HG03159 (cell line): ENCODE measurements around the gene REV1.
"Not testable (repeated sequence)": the region's sequence is repeated elsewhere in the genome, so short reads cannot be mapped to it uniquely, and the experiment has no call there.

ENCODE experiments used
- ATAC-seq: cut with Tn5 transposase; IDR thresholded peaks from one replicate; pipeline ENCODE4 v1.9.1; 2021; ENCODE audit warnings: mild to moderate bottlenecking, moderate library complexity; ENCODE audit not compliant: unreplicated experiment

The REV1 gene

DNA sequence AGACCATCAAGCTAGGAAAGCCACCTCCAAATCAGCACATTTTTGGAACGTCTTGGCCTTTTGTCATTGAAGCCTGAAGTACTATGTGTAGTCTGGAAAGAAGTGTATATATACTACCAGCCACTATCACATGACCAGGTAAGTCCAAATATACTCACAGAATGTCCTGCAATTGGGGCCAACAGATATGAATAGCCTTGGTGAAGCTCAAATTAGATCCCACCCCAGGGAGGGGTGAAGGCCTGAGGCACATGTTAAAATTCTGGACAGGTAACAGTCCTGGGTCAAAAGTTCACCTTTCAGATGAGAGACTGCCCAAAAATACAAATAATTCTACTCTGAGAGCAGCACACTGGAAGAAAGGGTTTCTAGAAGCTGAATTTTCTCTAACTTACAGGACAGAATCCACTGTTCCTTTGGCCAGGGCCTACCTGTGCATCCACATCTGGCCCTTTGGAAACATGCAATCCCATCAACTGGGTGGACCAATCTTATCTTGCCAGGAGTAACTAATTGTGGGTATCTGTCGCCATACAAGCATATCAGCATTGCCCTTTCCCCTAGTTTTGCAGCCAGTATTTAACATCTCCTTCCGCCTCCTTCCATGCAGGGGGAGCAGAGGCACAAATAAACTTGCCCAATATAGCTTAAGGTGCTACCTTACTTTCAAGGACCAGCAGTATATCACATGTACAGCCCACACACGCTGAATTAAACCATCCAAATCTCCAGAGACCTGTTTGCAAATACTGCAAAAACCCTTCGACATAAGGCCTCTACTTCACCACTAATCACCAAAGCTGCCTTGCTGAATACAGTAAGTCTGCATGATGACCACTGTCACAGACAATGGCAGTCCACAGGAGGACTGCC is 84.8 kb downstream of the REV1 start:
- ATAC-seq: no peak

DNA sequence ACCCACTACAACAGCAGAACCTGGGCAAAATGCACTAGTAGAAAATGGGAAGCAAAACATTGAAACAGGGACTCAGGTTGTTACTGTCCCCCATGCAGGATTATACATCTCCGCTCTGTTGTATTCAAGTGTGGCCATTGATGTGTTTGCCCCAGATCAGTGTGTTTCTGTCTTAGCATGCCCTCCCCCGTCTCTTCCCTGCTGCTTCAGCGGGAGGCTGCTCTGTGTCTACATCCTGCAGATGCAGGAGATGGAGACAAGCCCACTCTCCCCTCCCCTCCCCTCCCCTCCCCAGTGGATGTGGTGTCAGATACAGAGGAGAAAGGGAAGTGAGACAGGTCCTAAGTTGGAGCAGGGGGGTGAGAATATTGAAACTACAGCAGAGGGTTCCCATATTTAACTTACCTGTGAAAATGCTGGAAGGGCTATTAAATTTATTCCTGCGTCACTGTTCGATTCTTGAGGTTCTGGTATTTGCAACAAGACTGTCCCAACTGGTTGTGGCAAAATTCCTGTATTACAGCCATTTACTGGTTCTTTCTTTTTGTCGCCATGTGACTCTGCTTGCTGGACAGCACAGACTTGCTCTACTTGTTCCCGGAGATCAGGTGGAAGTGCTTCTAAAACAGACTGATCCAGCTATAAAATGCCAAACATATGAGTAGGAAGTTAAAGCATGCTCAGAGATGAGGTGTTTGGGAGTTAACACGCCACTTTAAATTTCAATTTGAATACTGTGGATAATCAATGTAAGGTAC is 85.6 kb downstream of the REV1 start:
- ATAC-seq: no peak

DNA sequence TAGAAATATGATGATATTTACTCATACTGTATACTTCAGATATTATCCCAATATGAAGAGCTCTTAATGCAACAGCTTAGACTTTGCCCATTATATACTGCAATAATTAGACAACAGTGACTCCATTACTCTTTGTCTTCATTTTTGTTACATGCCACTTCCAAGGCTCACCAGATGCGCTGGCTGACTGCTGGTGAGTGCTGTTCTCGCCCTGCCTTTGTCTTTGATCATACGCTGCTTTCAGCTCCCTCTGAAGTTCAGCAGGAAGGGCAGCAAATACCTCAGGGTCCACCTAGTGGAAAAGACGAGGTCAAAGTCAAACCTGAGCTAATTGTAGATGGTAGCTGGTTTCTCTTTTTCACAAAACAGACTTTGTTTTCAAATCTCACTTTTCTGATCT is 86.3 kb downstream of the REV1 start:
- ATAC-seq: no peak

DNA sequence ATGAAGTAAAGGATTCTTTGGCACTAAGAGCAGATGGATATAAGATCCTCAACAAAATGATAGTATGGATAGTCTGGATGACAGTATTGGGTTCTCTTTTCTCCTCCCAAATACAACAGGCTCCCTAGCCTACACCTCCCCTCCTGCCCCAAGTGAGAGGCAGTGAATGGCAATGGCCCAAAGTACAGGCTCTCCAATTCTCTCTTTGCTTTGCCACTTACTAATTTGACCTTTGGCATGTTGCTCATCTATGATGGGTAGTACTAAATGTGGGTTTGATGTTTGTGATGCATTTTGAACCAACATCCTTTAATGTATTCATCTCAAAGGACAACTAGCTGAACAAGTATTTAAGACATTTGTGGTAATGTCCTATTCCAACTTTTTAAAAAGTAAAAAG is 86.7 kb downstream of the REV1 start:
- no peak for ATAC-seq

DNA sequence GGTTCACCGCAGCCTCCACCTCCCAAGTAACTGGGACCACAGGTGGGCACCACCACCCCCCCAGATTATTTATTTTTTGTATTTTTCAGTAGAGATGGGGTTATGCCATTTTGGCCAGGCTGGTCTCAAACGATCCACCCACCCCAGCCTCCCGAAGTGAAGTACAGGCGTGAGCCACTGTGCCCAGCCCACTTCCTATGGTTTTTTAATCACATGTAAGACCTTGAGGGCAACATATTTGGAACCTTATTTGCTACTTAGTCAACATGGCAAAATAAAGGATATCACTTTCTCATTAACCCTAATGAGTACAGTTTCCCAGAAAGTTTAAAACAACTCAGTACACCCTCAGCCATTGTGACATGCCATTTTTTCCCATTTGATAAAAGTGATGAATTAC is 88.0 kb downstream of the REV1 start:
- no peak for ATAC-seq

DNA sequence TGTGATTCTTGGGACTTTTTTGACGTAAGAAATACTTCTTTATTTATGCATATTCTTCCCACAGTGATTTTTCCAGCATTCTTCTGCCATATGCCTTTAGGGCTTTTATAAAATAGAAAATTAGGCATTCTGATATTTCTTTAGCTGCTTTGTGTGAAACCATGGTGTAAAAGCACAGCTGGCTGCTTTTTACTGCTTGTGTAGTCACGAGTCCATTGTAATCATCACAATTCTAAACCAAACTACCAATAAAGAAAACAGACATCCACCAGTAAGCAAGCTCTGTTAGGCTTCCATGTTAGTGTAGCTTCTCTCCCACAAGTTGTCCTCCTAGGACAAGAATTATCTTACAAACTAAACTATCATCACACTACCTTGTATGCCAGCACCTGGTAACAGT is 90.0 kb downstream of the REV1 start:
- no peak for ATAC-seq

DNA sequence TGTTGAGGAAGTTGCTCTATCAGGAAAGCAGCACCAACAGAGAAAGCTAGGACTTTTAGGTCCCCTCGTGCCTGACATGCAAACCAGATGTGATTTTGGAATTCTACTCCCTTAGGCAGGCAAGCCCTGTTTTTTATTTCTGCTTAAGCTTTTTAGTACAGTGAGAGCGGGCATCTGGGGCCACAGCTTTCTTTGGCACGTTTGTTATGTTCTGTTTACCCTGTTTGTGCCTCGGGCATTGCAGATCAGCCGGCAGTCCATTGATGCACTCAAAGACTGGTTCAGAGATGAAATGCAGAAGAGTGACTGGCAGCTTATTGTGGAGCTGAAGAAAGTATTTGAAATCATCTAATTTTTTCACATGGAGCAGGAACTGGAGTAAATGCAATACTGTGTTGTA is 90.8 kb downstream of the REV1 start:
- no peak for ATAC-seq

DNA sequence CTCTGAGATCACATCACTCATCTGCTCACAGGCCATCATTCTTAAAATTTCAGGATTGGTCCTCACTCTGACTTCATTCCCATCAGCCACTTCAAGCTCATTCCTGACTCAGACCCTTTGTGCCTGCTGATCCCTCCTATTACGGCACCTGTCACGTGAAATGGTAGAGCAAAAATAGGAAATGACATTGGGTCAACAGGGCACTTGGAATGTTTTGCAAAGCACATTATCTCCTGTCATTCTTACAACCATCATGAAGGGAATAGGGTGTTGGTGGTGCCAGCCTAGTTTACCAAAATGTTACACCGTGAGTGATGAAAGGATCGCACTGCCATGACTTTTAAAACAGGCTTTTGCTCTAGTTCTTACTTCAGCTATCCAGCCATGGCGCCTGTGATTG is 91.5 kb downstream of the REV1 start:
- ATAC-seq: no peak

DNA sequence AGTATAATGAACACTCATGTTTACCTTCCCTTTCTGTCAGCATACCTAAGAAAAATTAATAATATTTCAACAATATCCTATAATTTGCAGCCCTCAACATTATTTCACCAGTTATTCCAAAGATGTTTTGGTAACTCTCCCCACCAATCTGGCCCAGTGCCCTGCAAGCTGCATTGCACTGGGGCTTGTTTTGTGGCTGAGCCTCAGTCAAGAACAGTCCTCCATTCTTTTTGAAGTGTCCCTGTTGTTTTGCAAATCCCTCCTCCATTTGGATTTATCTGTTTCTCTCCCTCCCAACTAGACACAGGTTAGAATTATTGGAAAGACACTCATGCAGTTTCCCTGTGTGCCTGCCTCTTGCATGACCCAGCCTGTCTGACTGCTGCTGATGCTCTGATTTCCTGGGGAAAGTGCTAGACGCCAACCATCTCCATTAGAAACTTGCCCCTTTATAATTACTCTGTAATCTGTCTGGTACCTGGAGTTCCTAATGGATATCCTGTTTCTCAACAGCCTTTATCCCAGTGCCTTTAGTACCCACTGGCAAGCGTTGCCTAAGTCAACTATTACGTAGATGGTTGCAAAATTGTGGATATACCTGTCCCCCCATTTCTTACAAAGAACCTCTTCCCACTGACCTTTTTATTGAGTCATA is 92.4 kb downstream of the REV1 start:
- ATAC-seq: no peak

DNA sequence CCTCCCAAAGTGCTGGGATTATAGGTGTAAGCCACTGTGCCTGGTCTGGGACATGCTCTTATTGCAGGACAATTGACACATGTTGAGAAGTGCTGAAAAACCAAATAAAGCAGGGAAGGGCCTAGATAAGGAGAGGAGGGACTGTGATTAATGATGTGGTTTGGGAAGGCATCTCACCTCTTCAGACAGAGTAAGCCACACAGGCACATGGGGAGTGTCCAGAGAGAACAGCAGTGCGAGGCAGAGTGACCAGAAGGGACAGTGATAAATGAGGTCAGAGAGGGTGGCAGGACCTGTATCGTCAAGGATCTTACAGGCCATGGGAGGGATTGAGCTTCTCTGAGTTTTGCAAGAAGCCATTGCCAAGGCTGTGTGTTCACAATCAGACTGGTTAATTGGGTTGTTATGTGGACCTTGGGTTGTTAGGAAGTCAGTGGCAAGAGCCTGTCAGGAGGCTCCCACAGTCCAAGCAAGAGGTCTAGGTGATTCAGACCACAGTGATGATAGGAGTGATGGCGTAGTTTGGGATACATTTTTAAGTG is 94.2 kb downstream of the REV1 start:
- no peak for ATAC-seq

DNA sequence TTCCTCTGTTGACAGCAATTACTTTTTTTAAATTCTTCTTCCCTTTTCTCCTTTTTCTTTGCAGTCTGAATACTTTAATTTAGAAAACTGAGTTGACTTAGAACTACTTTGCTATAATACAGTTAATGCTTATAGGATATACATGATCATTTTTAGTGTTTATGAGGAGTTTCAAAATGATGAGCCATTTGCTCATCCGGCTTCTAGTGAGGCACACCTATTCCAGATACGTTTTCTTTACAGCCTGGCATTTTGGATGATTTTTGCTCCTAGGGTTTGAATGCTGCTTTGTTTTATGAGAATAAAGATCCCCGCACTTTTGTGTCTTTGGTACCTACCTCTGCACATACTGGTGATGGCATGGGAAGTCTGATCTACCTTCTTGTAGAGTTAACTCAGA is 99.9 kb downstream of the REV1 start:
- no peak for ATAC-seq

DNA sequence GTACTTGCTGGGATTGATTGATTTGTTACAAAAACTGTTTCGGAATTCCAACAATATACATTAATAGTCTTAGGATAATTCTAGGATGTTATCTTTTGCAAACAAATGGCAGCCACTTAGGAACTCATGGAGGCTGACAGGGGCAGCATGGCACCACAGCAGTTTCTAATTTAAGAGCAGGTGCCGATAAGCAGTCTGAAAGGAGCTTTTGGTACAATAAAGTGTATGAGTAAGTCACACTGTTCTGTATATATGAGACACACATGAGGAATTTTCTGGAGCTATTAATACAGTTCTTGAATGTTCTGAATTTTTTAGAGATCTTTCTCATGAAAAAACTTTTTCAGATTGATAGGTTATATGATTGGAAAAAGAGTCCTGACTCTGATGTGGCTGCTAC is 100.4 kb downstream of the REV1 start:
- ATAC-seq: no peak

DNA sequence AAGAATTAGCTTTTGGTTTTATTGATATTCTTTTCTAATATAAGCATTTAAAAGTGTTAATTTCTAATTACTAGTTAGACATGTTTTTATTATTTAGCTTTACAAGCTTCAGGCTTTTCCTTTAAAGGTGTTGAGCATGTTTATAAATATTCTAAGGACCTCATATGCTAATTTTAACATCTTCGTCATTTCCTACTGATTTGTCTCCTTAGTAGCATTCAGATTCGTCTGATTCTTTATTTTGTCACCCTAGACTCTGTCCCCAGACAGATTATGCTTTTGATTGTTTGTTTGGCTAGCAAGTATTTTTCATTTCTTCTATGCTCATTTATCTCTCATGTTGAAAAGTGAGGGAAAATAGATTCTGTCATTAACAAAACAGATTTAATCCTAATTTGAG is 100.9 kb downstream of the REV1 start:
- no peak for ATAC-seq

DNA sequence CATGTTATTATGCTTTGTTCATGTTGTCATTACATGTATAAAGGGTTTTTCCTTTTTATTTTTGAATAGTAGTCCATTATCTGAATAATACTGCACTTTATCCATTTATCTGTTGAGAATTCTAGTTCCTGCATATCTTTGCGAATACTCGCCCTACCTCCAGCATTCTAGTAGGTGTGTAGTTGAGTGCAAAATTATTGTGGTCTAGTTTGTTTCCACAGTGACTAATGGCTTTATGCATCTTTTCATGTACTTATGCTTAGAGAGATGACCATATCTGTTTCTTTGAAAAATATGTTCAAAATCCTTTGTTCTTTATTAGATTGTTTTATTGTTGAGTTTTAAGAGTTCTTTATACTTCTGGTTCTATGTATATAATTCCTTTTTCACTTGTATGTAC is 103.8 kb downstream of the REV1 start:
- ATAC-seq: no peak

DNA sequence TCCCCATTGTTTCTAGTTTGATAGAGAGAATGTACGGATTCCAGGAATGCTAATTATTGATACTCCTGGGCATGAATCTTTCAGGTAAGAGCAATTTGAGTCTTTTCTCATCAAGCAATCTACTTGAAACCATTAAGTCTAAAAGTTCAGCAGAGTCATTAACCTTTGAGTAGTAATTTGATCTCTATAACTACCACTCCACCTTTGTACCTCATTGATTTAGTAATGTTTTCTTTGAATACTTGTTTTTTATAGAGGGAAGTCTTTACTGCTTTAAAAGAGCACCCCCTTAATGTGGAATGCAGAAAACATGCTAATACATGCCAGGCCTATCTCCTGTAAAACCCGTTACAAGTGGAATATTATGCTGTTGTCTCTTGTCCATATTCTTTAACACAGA is 107.7 kb downstream of the REV1 start:
- ATAC-seq: no peak

DNA sequence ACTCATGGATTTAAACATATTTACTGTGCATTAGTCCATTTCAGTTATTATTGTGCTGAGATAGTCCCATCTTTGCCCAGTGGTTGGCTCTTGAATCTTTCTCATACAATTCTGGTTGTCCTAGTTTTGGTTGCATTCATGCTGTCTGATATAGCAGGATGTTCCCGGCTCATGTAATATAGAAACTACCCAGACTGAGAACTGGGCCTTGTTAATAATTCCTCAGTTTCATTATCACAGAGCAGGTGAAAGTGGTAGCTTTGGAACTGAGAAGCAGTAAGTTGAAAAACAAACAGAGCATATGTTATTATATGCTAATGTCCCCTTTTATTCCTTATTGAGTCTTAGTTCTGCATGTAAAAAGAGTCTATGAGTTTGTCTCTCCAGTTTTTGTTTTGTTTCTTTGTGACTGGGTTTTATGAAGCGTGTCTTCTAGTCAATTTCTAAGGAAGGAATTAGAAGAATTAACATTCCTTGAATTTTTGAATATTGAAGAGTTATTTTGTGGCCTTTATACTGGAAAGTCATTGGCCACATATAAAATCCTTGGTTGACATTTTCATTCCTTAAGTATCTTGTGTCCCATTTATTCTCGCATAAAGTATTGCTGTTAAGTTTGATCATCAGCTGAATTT is 109.3 kb downstream of the REV1 start:
- ATAC-seq: no peak

DNA sequence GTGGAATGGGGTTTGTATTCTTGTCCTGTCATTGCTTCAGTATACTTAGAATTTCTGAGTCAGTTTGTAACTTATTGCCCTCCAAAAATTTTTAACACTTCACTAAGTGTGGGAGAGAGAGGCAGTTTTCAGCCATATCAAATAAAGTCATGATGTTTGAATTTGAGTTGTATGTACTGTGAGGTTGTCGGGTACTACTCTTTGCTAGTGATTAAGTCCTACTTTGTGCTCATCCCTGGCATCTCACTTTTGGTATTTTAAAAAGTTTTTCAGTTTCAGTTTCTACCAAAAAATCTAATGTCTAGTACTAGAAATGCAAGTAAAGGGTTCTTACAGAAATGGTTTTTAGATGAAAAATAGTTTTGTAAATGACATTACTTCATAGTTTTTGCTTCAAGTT is 111.9 kb downstream of the REV1 start:
- no peak for ATAC-seq

DNA sequence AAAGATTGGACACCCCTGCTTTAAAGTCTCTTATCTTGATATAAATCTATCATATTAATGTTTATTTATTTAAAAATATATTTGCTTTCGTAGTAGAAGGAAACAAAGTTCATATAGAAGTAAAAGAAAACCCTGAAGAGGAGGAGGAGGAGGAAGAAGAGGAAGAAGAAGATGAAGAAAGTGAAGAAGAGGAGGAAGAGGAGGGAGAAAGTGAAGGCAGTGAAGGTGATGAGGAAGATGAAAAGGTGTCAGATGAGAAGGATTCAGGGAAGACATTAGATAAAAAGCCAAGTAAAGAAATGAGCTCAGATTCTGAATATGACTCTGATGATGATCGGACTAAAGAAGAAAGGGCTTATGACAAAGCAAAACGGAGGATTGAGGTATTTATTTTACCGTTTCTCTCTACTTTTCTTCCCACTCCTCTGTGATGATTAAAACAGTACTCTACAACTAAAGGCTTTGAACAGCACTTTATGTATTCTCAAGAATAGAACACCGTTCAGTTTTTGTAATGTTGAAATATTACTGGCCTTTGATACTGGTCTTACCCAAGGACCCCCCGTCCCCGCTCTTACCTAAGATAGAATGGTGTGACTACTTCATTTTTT is 113.5 kb downstream of the REV1 start:
- ATAC-seq: no peak

DNA sequence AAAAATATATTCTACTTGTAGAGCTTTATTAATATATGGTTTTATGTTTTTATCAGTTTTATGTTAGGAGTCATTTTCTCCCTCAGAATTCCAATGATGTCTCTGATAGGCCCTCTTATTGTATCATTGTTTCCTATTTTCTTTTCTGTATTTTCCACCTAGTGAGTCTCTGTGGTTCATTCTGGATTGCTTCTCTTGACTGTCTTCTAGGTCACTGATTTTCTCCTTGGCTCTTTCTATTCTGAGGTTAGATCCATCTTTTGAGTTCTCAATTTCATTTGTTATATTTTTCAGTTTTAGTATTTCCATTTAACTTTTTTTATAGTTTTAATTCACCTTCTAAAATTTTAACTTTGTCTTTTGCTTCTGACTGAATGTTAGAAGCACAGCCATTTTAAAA is 115.1 kb downstream of the REV1 start:
- ATAC-seq: no peak

DNA sequence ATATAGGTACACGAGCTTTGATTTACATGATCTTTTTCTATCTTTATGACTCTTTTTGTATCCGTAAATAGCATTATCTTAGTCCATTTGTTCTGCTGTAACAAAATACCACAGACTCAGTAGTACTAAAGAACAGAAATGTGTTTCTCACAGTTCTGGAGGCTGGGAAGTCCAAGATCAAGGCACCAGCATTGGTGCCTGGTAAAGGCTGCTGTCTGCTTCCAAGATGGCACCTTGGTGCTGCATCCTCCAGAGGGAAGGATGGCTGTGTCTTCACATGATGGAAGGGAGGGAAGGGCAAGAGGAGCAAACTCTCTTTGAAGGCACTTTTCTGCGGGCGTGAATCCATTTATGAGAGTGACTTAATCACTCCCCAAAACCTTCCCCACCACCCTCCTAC is 116.7 kb downstream of the REV1 start:
- no peak for ATAC-seq

DNA sequence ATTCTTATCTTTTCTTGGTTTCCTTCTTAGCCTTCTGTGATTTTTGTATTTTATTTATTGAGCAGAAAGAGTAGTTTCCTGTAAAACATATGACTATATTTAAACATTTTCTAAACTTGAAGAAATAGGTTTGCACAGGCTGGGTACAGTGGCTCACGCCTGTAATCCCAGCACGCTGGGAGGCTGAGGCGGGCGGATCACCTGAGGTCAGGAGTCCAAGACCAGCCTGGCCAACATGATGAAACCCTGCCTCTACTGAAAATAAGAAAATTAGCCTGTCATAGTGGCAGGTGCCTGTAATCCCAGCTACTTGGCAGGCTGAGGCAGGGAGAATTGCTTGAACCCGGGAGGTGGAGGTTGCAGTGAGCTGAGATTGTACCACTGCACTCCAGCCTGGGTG is 121.0 kb downstream of the REV1 start:
- ATAC-seq: not testable (repeated sequence)
